ENCODE results near the gene HDAC7.

- TF ChIP-seq CTCF (conservative IDR thresholded peaks at IDR 0.05; ENCODE audit: low read depth, low read length): no peak
- no peak for TF ChIP-seq EZH2phosphoT487 (IDR thresholded peaks at IDR 0.05; ENCODE audit: borderline replicate concordance, low read length)
- no peak for TF ChIP-seq EZH2 (IDR thresholded peaks at IDR 0.05; ENCODE audit: low read length, unreplicated experiment)
Observed at GRCh38 chr12:47839214-47839876, 19.6 kb upstream of the HDAC7 start.

Measured in PC-3 (cell line).